H1 (cell line): ENCODE measurements around the gene PTTG2. TPM values are rescaled to one million over a fixed set of nuclear protein-coding genes. Genes with fewer than 3 reads are reported as not detected.

Source experiments
- CTCF ChIA-PET: fragments of 300-600 bp; sonication (Branson Sonifier 250); formaldehyde crosslinking; loops from one replicate; lab custom pipeline; 2021; ENCODE audit not compliant: partially characterized antibody; lab: Charles Lee
- POLR2A ChIA-PET: fragments of 300-600 bp; sonication (Branson Sonifier 250); formaldehyde crosslinking; loops from one replicate; lab custom pipeline; 2021; ENCODE audit warnings: inconsistent platforms; ENCODE audit not compliant: partially characterized antibody; lab: Charles Lee
- DNase-seq, 2 experiments: peaks; one replicate each; pipeline versions ENCODE4 v3.0.0 to v3.0.0-alpha.2; 2010 to 2022; ENCODE audit warnings: low spot score in 2 of 2, low read depth in 1 of 2, mixed read lengths in 1 of 2
- FAIRE-seq: peaks from 2 replicates; lab custom pipeline; 2011; peaks lifted over from hg19 to GRCh38; lab: Jason Lieb, UNC
- H2AFZ ChIP-seq: 2 replicates; pipeline ENCODE4 v1.8.1; 2012; ENCODE audit warnings: low read length, inconsistent platforms
- H2AK5ac ChIP-seq: 2 replicates; pipeline ENCODE4 v1.6.1; 2013; ENCODE audit warnings: low read depth, low read length
- H2BK120ac ChIP-seq: replicated peaks from 2 replicates; pipeline ENCODE3; 2013; ENCODE audit warnings: low read depth, low read length, inconsistent platforms
- H2BK12ac ChIP-seq: 2 replicates; pipeline ENCODE4 v1.6.1; 2013; ENCODE audit warnings: low read depth, low read length
- H2BK15ac ChIP-seq: 2 replicates; pipeline ENCODE4 v1.6.1; 2013; ENCODE audit warnings: low read length
- H2BK20ac ChIP-seq: 2 replicates; pipeline ENCODE4 v1.6.1; 2013; ENCODE audit warnings: low read length
- H2BK5ac ChIP-seq: 2 replicates; pipeline ENCODE4 v1.6.1; 2013; ENCODE audit warnings: low read depth, low read length
- H3K14ac ChIP-seq: 2 replicates; pipeline ENCODE4 v1.6.1; 2013; ENCODE audit warnings: inconsistent platforms; ENCODE audit not compliant: insufficient read length
- H3K18ac ChIP-seq: 2 replicates; pipeline ENCODE4 v1.6.1; 2013; ENCODE audit warnings: low read length; ENCODE audit errors: extremely low read depth
- H3K23ac ChIP-seq: 2 replicates; pipeline ENCODE4 v1.6.1; 2013; ENCODE audit warnings: inconsistent platforms; ENCODE audit not compliant: insufficient read length
- H3K23me2 ChIP-seq: 2 replicates; pipeline ENCODE4 v1.6.1; 2013; ENCODE audit warnings: low read depth, low read length
- H3K27ac ChIP-seq: 2 replicates; pipeline ENCODE4 v1.6.1; 2011; ENCODE audit warnings: low read depth, low read length, inconsistent platforms
- H3K27me3 ChIP-seq, 4 experiments: replicated peaks in 1 of 4; 1 replicate in 1 of 4; 2 replicates in 3 of 4; pipeline versions ENCODE4 v1.6.1 to v1.8.1; 2011 to 2013; ENCODE audit warnings: low read length in 3 of 4, mild to moderate bottlenecking in 3 of 4, inconsistent platforms in 2 of 4, mixed read lengths in 2 of 4, moderate library complexity in 1 of 4; ENCODE audit not compliant: control insufficient read depth in 3 of 4, insufficient read depth in 3 of 4; ENCODE audit errors: extremely low read depth in 1 of 4
- H3K36me3 ChIP-seq, 4 experiments: 2 replicates each; pipeline versions ENCODE4 v1.6.1 to v1.8.1; 2011 to 2013; ENCODE audit warnings: mild to moderate bottlenecking in 4 of 4, low read length in 3 of 4, moderate library complexity in 2 of 4, control low read depth in 1 of 4, inconsistent platforms in 1 of 4; ENCODE audit not compliant: insufficient read depth in 4 of 4, control insufficient read depth in 2 of 4
- H3K4ac ChIP-seq: replicated peaks from 2 replicates; pipeline ENCODE3; 2013; ENCODE audit warnings: low read length, low read depth, mixed read lengths, inconsistent platforms; ENCODE audit not compliant: insufficient read length
- H3K4me1 ChIP-seq, 4 experiments: replicated peaks in 1 of 4; 1 replicate in 1 of 4; 2 replicates in 3 of 4; pipeline versions ENCODE4 v1.6.1 to v1.8.1; 2011 to 2013; ENCODE audit warnings: low read length in 3 of 4, inconsistent platforms in 2 of 4, mixed read lengths in 1 of 4; ENCODE audit not compliant: insufficient read depth in 4 of 4, control insufficient read depth in 3 of 4
- H3K4me2 ChIP-seq, 2 experiments: 2 replicates each; pipeline versions ENCODE4 v1.6.1 to v1.8.1; 2011 to 2013; ENCODE audit warnings: low read depth in 2 of 2, low read length in 2 of 2, control low read depth in 1 of 2, inconsistent platforms in 1 of 2, mild to moderate bottlenecking in 1 of 2; ENCODE audit not compliant: insufficient read depth in 1 of 2
- H3K4me3 ChIP-seq, 4 experiments: fragments of 200-600, 300-600 bp in 1 of 4; sonication (generic), shearing (Covaris generic), sonication (Bioruptor Twin) in 1 of 4; 2 replicates each; pipeline versions ENCODE4 v1.5.1 to v1.8.1; 2011 to 2016; ENCODE audit warnings: low read length in 4 of 4, low read depth in 3 of 4, control low read depth in 2 of 4, inconsistent platforms in 2 of 4, mild to moderate bottlenecking in 2 of 4, mixed read lengths in 1 of 4, moderate library complexity in 1 of 4; ENCODE audit not compliant: insufficient read depth in 2 of 4; ENCODE audit errors: extremely low read depth in 1 of 4
- H3K56ac ChIP-seq: replicated peaks from 2 replicates; pipeline ENCODE3; 2013; ENCODE audit warnings: low read depth, mild to moderate bottlenecking, mixed read lengths, low read length, inconsistent platforms; ENCODE audit not compliant: insufficient read length
- H3K79me1 ChIP-seq: 2 replicates; pipeline ENCODE4 v1.6.1; 2013; ENCODE audit warnings: low read depth, low read length, control low read depth
- H3K79me2 ChIP-seq, 2 experiments: 2 replicates each; pipeline versions ENCODE4 v1.6.1 to v1.8.1; 2012 to 2013; ENCODE audit warnings: low read length in 2 of 2, mild to moderate bottlenecking in 2 of 2, inconsistent platforms in 1 of 2; ENCODE audit not compliant: insufficient read depth in 2 of 2, control insufficient read depth in 1 of 2
- H3K9ac ChIP-seq, 4 experiments: replicated peaks in 1 of 4; 1 replicate in 1 of 4; 2 replicates in 3 of 4; pipeline versions ENCODE4 v1.6.1 to v1.8.1; 2011 to 2013; ENCODE audit warnings: low read depth in 3 of 4, low read length in 3 of 4, control low read depth in 2 of 4, mild to moderate bottlenecking in 2 of 4, moderate library complexity in 2 of 4, inconsistent platforms in 1 of 4; ENCODE audit errors: extremely low read depth in 1 of 4
- H3K9me3 ChIP-seq, 2 experiments: 2 replicates each; pipeline versions ENCODE4 v1.6.1 to v1.8.1; 2012 to 2013; ENCODE audit warnings: mild to moderate bottlenecking in 2 of 2, moderate library complexity in 2 of 2, control low read depth in 1 of 2, inconsistent platforms in 1 of 2, low read depth in 1 of 2, low read length in 1 of 2, mixed read lengths in 1 of 2; ENCODE audit not compliant: insufficient read depth in 2 of 2
- H4K20me1 ChIP-seq, 2 experiments: replicated peaks in 1 of 2; 2 replicates each; pipeline versions ENCODE3 to v1.8.1; 2011 to 2013; ENCODE audit warnings: inconsistent platforms in 2 of 2, low read length in 2 of 2, mild to moderate bottlenecking in 1 of 2; ENCODE audit not compliant: insufficient read depth in 2 of 2, control insufficient read depth in 1 of 2
- H4K5ac ChIP-seq: 2 replicates; pipeline ENCODE4 v1.6.1; 2013; ENCODE audit warnings: low read length, low read depth, mixed read lengths, inconsistent platforms; ENCODE audit not compliant: insufficient read length
- H4K8ac ChIP-seq: 2 replicates; pipeline ENCODE4 v1.8.0; 2013; ENCODE audit warnings: mild to moderate bottlenecking, moderate library complexity, low read length, inconsistent platforms; ENCODE audit not compliant: insufficient read depth; ENCODE audit errors: extremely low read depth
- H4K91ac ChIP-seq: replicated peaks from 2 replicates; pipeline ENCODE3; 2013; ENCODE audit warnings: low read length, mixed read lengths, inconsistent platforms; ENCODE audit not compliant: insufficient read length
- EZH2 ChIP-seq: fragments of 200-600 bp; sonication (generic); IDR thresholded peaks from 2 replicates; pipeline ENCODE4 v1.7.1; 2012; ENCODE audit warnings: low read depth, mild to moderate bottlenecking, moderate library complexity, low read length, inconsistent platforms; ENCODE audit not compliant: severe bottlenecking
- NRF1 ChIP-seq: IDR thresholded peaks from 2 replicates; pipeline ENCODE4 v1.6.1; 2011; ENCODE audit warnings: mild to moderate bottlenecking, low read depth, low read length, improper control_type of control experiment
- TAF7 ChIP-seq: optimal IDR thresholded peaks from 2 replicates; pipeline ENCODE3; 2011; ENCODE audit warnings: low read depth, mild to moderate bottlenecking, inconsistent platforms, low read length, moderate library complexity, borderline replicate concordance
- TEAD4 ChIP-seq: IDR thresholded peaks from 2 replicates; pipeline ENCODE4 v1.6.1; 2012; ENCODE audit warnings: low read depth, low read length, inconsistent platforms, mixed read lengths
- WGBS, 2 experiments: shearing (Covaris generic) in 1 of 2; methylation state at CpG; one replicate each; pipeline versions ENCODE4 v1.1.6 to v1.1.7; 2013 to 2015; ENCODE audit warnings: low lambda C conversion rate in 2 of 2, mixed read lengths in 2 of 2, inconsistent platforms in 1 of 2, low coverage in 1 of 2, missing lambda C conversion rate in 1 of 2; ENCODE audit not compliant: insufficient replicate concordance in 2 of 2, insufficient coverage in 1 of 2, insufficient read length in 1 of 2; ENCODE audit errors: extremely low coverage in 1 of 2, missing lambda C conversion rate in 1 of 2; 5-methylcytosine and 5-hydroxymethylcytosine counted together
- polyA plus RNA-seq, 7 experiments: library from polyadenylated mRNA; depleted of rRNA in 3 of 7; stranded (reverse) in 5 of 7; unstranded in 2 of 7; fragments of >200 nt in 5 of 7; fragments of 200-250 nt in 2 of 7; gene quantifications; 1 replicate in 5 of 7; 2 replicates in 1 of 7; 4 replicates in 1 of 7; pipeline versions ENCODE4 v1.2.1 to v1.2.3, GENCODE V29; 2011 to 2013; ENCODE audit warnings: missing spikeins in 2 of 7, mixed read lengths in 2 of 7
- total RNA-seq: library from RNA; stranded (reverse); fragmentation: NEBNext Ultra II Directional; extraction: Animal tissue kit (Norgen Biotek cat#: 25700); gene quantifications from 2 replicates; pipeline ENCODE4 v1.2.1, GENCODE V29; 2021

Gene PTTG2
- total and polyA plus RNA-seq, 2 of the 8 experiments (the other 6 are each of a cell fraction or from before 2014, with no cell fraction given) = not detected

DNA sequence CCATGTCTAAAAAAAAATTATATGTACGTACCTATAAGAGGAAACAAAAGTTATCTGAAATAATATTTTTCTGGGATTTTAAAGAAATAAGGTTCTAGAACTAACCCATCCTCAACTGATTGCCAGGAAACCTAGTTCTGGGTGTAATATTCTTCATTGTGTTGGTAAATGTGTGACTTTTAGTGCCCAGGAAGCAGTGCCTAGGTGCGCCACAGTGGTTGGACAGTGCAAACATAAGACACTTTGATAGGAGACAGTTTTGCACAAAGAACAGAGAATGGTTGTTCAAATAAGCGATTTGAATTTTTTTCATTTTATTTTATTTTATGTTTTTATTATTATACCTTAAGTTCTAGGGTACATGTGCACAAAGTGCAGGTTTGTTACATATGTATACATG lies 22.0 kb upstream of the PTTG2 start:
- Histone ChIP-seq H3K4ac (no peak overlapping the region), H2BK20ac (no peak overlapping the region), H2BK120ac (no peak overlapping the region), H3K14ac (no peak overlapping the region), H3K27me3 (no peaks in the 10 kb centered on the region), H3K4me2 (no peak overlapping the region), H4K8ac (no peak overlapping the region), H3K4me1 (no peaks in the 10 kb centered on the region), H3K56ac (no peak overlapping the region), H4K5ac (no peak overlapping the region), H2BK12ac (no peak overlapping the region), H3K4me3 (no peak overlapping the region), H3K9ac (no peak overlapping the region), H3K36me3 (no peaks in the 10 kb centered on the region), H3K23ac (no peak overlapping the region), H3K27ac (no peak overlapping the region), H3K23me2 (no peaks in the 10 kb centered on the region), H3K9me3 (no peaks in the 10 kb centered on the region), H3K18ac (no peak overlapping the region), H2BK5ac (no peak overlapping the region), H4K91ac (no peak overlapping the region), H2AFZ (no peak overlapping the region), H2AK5ac (no peak overlapping the region), H2BK15ac (no peak overlapping the region), H3K79me2 (no peaks in the 10 kb centered on the region), H4K20me1 (no peaks in the 10 kb centered on the region), H3K79me1 (no peaks in the 10 kb centered on the region; the same call in 1 of the 2 replicates)
- 89% methylated on average over 3 of the region's 3 CpGs; no CpG with 5 or more reads in 1 of the 2 experiments for WGBS, 2 experiments
- TF ChIP-seq NRF1 (no peak), EZH2 (no peak), TAF7 (no peak), TEAD4 (no peak)
- no peak for DNase-seq
- no peak for FAIRE-seq
- ChIA-PET CTCF (no interaction called here), POLR2A (no interaction called here)
